Bronchial epithelial cell (primary cell): Measurements from ENCODE around the gene C12orf75. TPM values are rescaled to one million over a fixed set of nuclear protein-coding genes. Genes with fewer than 3 reads are reported as not detected.

Experiments used
- DNase-seq: peaks from one replicate; pipeline ENCODE4 v3.0.0-alpha.2; 2010; ENCODE audit warnings: low read depth
- FAIRE-seq: peaks from 2 replicates; lab custom pipeline; 2011; peaks lifted over from hg19 to GRCh38; lab: Jason Lieb, UNC
- H3K27me3 ChIP-seq: 2 replicates; pipeline ENCODE4 v1.5.1; 2011; ENCODE audit warnings: low read length; ENCODE audit not compliant: control insufficient read depth, insufficient read depth
- H3K36me3 ChIP-seq: 2 replicates; pipeline ENCODE4 v1.5.1; 2011; ENCODE audit warnings: low read length; ENCODE audit not compliant: control insufficient read depth, insufficient read depth
- H3K4me3 ChIP-seq: 2 replicates; pipeline ENCODE4 v1.5.1; 2011; ENCODE audit warnings: mild to moderate bottlenecking, low read depth, low read length, control low read depth
- CTCF ChIP-seq: IDR thresholded peaks from 2 replicates; pipeline ENCODE4 v1.5.1; 2011; ENCODE audit warnings: mild to moderate bottlenecking, moderate library complexity, low read length, control low read depth, inconsistent platforms; ENCODE audit not compliant: insufficient read depth, severe bottlenecking
- total RNA-seq: library from RNA; depleted of rRNA; stranded (reverse); fragments of >200 nt; gene quantifications from 2 replicates; pipeline ENCODE4 v1.2.1, GENCODE V29; 2014

C12orf75 gene
- total RNA-seq, 1 donor from 2014 or later = 11.8 TPM

GRCh38 chr12:105368047-105368646 is 37.7 kb downstream of the C12orf75 start:
- TF ChIP-seq CTCF = no peak
- DNase-seq (no peak), FAIRE-seq (no peak)
- H3K4me3 ChIP-seq = no peak overlapping the region
- no peaks in the 10 kb centered on the region for H3K27me3 ChIP-seq
- no peaks in the 10 kb centered on the region for H3K36me3 ChIP-seq

GRCh38 chr12:105369014-105369413 is 38.5 kb downstream of the C12orf75 start:
- no peak overlapping the region for H3K4me3 ChIP-seq
- H3K27me3 ChIP-seq = no peaks in the 10 kb centered on the region
- DNase-seq (peak; percentile 40), FAIRE-seq (no peak)
- TF ChIP-seq CTCF = no peak
- no peaks in the 10 kb centered on the region for H3K36me3 ChIP-seq

- H3K36me3 ChIP-seq = no peaks in the 10 kb centered on the region
- FAIRE-seq = no peak
- H3K27me3 ChIP-seq = no peaks in the 10 kb centered on the region
- no peak for TF ChIP-seq CTCF
- H3K4me3 ChIP-seq = no peak overlapping the region
- DNase-seq = no peak
Measured at GRCh38 chr12:105374303-105374702, 43.8 kb downstream of the C12orf75 start.

GRCh38 chr12:105377077-105377476 is 46.6 kb downstream of the C12orf75 start:
- Histone ChIP-seq H3K4me3 (no peak overlapping the region), H3K27me3 (no peaks in the 10 kb centered on the region), H3K36me3 (no peaks in the 10 kb centered on the region)
- TF ChIP-seq CTCF = no peak
- FAIRE-seq (no peak), DNase-seq (no peak)

GRCh38 chr12:105378911-105379310 is 48.4 kb downstream of the C12orf75 start:
- peak; percentile 8 for TF ChIP-seq CTCF
- FAIRE-seq (no peak), DNase-seq (no peak)
- H3K27me3 ChIP-seq = no peaks in the 10 kb centered on the region
- no peak overlapping the region for H3K4me3 ChIP-seq
- no peaks in the 10 kb centered on the region for H3K36me3 ChIP-seq
